Suppressor macrophage treated with lipopolysaccharide for 1 hour (primary cell): ENCODE data around the gene FAM234A.
A peak's percentile ranks its signal among the peaks of the same experiment; 100 is the strongest.
"Not testable (repeated sequence)": the region's sequence is repeated elsewhere in the genome, so short reads cannot be mapped to it uniquely, and the experiment has no call there.

Experiments used
- DNase-seq, 3 donors: peaks; one replicate each; pipeline ENCODE4 v3.0.0-alpha.2; 2020 to 2022

FAM234A gene

GRCh38 chr16:239948-240277 lies 5.3 kb downstream of the FAM234A start:
- DNase-seq, result no peak

DNA sequence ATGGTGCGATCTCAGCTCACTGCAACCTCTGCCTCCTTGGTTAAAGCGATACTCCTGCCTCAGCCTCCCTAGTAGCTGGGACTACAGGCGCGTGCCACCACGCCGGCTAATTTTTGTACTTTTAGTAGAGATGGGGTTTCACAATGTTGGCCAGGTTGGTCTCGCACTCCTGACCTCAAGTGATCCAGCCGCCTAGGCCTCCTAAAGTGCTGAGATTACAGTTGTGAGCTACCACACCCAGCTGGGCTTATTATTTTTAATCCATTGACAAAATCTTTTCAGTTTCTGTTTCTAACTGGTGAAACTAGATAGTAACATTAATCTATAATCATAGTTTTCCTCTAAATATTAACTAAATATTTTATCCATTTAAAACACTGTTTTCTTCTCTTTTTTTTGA lies 5.9 kb downstream of the FAM234A start:
- no peak for DNase-seq

- no peak for DNase-seq
These were observed 7.7 kb downstream of the FAM234A start for GRCh38 chr16:242281-242680.

GRCh38 chr16:243348-243747 lies 8.7 kb downstream of the FAM234A start:
- no peak for DNase-seq

GRCh38 chr16:245105-245504 lies 10.5 kb downstream of the FAM234A start:
- no peak for DNase-seq

DNA sequence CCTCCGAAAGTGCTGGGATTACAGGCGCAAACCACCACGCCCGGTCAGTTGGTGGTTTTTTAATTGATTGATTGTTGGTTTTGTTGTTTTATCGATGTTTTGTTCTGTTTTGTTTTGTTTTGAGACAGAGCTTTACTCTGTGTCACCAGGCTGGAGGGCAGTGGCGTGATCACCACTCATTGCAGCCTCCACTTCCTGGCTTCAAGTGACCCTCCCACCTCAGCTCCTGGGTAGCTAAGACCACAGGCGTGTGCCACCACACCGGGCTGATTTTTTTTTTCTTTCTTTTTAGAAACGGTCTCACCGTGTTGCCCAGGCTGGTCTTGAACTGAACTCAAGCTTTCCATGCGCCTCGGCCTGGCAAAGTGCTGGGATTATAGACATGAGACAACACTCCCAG lies 12.4 kb downstream of the FAM234A start:
- DNase-seq, result no peak

DNA sequence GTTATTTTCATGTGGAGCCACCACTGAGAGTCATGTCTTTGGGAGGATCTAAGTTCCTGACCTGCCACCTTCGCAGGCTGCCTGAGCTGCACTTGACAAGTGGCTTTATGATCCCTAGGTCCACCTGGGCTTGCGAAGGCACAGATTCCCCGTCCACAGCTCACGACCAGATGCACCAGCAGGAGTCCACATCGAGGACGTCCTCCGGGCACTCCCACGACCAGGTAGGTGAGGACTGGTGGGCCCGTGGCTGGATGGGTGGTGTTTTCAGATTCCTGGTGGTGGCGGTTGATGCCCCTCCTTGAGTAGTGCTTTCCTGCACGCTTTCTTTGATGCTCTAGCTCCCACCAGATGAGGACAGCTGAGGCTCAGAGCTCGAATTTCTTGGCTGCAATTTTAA lies 14.8 kb downstream of the FAM234A start:
- no peak for DNase-seq

- DNase-seq, result peak; percentile 60 to 77 (median 64)
These were observed 18.0 kb downstream of the FAM234A start for GRCh38 chr16:252366-253337.

DNA sequence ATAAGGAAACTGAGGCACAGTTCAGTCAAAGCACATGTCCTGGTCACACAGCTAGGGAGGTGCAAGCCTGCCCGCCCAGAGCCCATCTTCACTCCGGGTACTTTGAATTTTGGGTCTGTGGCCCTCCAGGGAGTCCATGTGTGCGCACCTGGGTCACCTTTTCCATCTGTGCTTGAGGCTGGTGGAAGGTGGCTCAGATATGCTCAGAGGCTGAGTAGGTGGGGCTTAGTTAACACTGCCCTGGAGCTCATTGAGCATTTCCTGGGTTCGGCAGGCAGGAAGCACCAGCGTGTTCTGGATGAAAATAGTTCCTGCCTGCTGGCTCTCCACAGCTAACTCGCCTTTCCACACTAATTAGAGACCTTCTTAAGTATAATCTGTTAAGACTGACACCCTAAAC lies 19.2 kb downstream of the FAM234A start:
- no peak for DNase-seq

- DNase-seq, result no peak
These were observed 19.8 kb downstream of the FAM234A start for GRCh38 chr16:254461-254860.

GRCh38 chr16:255183-255582 lies 20.6 kb downstream of the FAM234A start:
- DNase-seq, result no peak

DNA sequence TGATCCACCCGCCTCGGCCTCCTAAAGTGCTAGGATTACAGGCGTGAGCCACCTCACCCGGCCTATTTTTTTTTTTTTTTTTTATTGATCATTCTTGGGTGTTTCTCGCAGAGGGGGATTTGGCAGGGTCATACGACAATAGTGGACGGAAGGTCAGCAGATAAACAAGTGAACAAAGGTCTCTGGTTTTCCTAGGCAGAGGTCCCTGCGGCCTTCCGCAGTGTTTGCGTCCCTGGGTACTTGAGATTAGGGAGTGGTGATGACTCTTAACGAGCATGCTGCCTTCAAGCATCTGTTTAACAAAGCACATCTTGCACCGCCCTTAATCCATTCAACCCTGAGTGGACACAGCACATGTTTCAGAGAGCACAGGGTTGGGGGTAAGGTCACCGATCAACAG lies 23.5 kb downstream of the FAM234A start:
- not testable (repeated sequence) for DNase-seq

- no peak for DNase-seq
These were observed 24.6 kb downstream of the FAM234A start for GRCh38 chr16:259226-259625.

GRCh38 chr16:259814-260253 lies 25.2 kb downstream of the FAM234A start:
- DNase-seq, result no peak

GRCh38 chr16:260326-260725 lies 25.7 kb downstream of the FAM234A start:
- no peak for DNase-seq

DNA sequence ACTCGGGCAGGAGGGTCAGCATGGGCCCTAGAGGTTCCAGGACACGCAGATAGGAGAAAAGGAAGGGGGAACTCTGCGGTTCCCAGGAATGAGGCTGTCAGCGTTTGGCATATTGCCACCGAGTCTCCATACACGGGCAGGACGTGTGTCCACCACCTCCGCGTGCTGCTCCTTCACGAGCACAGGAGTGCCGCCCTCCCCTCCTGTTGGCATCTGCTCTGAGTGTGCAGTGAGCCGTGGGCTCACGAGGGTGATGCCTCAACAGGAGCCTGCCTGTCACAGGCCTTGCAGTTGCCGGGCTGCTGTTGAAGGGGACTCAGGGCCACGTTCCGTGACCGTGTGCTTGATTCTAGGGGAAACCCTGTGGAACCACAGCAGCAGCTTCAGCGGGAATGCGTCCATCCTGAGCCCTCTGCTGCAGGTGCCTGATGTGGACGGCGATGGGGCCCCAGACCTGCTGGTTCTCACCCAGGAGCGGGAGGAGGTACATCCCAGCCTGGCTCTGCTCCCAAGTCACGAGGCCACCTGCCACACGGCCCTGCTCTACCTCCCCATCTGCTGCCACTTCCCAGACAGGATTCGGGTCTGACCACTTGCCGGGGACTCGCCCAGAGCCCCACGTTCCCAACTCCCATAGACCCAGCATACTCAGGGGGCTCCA lies 26.5 kb downstream of the FAM234A start:
- no peak for DNase-seq

DNA sequence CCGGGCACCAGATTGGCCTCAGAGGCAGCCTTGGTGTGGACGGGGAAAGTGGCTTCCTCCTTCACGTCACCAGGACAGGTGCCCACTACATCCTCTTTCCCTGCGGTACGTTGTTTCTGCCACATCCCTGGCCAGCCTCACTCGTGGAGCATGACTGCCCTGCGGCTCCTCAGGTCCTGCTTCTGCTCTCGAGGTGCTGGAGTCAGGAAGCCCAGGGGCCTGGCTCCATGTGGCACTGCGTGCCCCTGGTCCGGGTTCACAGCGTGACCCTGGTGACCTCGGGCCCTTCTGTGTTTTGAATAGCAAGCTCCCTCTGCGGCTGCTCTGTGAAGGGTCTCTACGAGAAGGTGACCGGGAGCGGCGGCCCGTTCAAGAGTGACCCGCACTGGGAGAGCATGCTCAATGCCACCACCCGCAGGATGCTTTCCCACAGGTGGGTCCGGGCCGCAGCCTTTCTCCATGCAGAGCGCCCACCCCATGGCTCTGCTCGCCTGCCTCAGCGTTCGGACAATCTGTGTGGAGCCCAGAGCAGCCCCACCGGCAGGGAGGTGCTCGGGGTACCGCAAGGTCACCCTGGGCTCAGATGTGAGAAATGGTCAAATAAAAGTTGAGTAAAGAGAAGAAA lies 27.6 kb downstream of the FAM234A start:
- DNase-seq, result no peak

DNA sequence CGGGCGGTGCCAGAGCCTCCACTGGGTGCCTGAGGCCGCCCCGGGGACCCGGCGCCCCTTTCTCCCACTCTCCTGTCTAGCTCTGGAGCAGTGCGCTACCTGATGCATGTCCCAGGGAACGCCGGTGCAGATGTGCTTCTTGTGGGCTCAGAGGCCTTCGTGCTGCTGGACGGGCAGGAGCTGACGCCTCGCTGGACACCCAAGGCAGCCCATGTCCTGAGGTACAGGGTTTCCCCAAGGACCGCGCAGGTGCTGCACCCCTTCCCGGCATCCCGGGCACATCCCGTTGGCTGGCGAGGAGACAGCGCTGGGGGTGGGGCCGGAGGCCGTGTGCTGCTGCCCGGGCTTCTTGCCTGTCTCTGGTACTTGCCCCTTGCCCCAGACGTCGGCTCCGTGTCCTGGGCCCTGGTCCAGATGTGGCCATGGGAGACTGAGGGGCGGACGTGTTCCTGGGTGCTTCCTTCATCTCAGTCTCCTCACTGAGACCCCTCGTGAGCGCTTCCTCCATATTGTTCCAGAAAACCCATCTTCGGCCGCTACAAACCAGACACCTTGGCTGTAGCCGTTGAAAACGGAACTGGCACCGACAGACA lies 28.7 kb downstream of the FAM234A start:
- no peak for DNase-seq

DNA sequence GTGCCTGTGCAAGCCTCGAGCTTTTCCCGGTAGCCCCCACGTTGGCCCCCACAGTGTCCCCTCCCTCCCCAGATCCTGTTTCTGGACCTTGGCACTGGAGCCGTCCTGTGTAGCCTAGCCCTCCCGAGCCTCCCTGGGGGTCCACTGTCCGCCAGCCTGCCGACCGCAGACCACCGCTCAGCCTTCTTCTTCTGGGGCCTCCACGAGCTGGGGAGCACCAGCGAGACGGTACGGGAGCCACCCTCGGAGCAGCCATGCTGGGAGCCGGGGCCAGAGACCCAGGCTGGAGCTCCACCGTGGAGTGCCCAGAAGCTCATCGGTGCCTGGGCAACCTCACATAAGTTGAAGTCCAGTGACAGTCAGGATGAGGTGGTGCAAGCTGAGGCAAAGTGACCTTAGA lies 29.3 kb downstream of the FAM234A start:
- no peak for DNase-seq

DNA sequence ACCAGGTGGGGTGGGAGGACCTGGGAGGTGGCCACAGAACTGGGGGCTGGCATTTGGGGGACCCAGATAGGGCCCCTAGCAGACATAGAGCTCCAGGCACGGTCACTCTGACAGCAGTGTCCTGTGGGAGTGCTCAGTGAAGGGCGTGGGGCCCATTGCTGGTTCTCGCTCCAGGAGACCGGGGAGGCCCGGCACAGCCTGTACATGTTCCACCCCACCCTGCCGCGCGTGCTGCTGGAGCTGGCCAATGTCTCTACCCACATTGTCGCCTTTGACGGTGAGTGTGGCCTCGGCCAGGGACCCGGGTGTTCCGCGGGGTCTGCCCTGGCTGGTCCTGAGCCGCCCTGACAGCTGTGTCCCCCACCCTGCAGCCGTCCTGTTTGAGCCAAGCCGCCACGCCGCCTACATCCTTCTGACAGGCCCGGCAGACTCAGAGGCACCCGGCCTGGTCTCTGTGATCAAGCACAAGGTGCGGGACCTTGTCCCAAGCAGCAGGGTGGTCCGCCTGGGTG lies 29.9 kb downstream of the FAM234A start:
- DNase-seq, result no peak

- DNase-seq, result no peak
These were observed 30.4 kb downstream of the FAM234A start for GRCh38 chr16:265002-265529.

DNA sequence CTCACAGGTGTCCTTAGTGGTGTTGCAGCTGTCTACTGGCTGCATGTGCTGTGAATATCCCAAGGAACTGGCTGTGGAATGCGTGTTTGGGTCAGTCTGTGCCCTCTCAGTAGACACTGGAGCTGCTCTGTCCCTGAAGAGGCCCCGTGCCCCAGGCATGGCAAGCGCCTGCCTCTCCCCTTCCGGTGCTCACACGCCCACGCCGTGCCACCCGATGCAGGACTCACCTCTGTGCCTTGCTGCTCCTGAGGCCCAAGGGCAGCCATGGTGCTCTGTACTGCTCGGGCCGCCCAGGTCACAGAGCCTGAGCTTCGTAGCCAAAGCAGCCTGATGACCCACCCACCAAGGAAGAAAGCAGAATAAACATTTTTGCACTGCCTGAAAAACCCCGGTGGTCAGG lies 31.1 kb downstream of the FAM234A start:
- no peak for DNase-seq
